IMR-90 (cell line): ENCODE results near the gene TMEM208. TPM values are rescaled to one million over a fixed set of nuclear protein-coding genes. Genes with fewer than 3 reads are reported as not detected.

ENCODE experiments used
- ATAC-seq: fragments of 200-7000 bp; cut with Tn5 transposase; 2 replicates; pipeline ENCODE4 v1.9.1; 2020; ENCODE audit warnings: low read depth, mild to moderate bottlenecking, moderate library complexity
- BruUV-seq: library from RNA; stranded (reverse); fragments of 400-500 nt; replicated peaks from 2 replicates; lab custom pipeline; 2021; lab: Mats Ljungman, UMichigan
- CTCF ChIA-PET: fragments of 300-600 bp; formaldehyde crosslinking; extraction: SDS; loops from one replicate; lab custom pipeline; 2021; ENCODE audit warnings: antibody characterized with exemption; lab: Yijun Ruan, JAX
- POLR2A ChIA-PET: fragments of 300-600 bp; sonication (Branson Sonifier 250); formaldehyde crosslinking; loops from one replicate; lab custom pipeline; 2022; ENCODE audit warnings: antibody characterized with exemption; ENCODE audit not compliant: unreplicated experiment; lab: Charles Lee
- DNase-seq: peaks from one replicate; pipeline ENCODE4 v3.0.0; 2013
- H2AFZ ChIP-seq: replicated peaks from 2 replicates; pipeline ENCODE3; 2013; ENCODE audit warnings: low read length, mild to moderate bottlenecking; ENCODE audit not compliant: poor library complexity
- H2AK5ac ChIP-seq: 2 replicates; pipeline ENCODE4 v1.6.1; 2013; ENCODE audit warnings: low read depth, low read length, inconsistent platforms
- H2AK9ac ChIP-seq: replicated peaks from 2 replicates; pipeline ENCODE3; 2013; ENCODE audit warnings: mild to moderate bottlenecking, low read depth, low read length, moderate library complexity; ENCODE audit not compliant: poor library complexity
- H2BK120ac ChIP-seq: 2 replicates; pipeline ENCODE4 v1.6.1; 2013; ENCODE audit warnings: low read depth, low read length, inconsistent platforms
- H2BK15ac ChIP-seq: 3 replicates; pipeline ENCODE4 v1.6.1; 2013; ENCODE audit warnings: low read depth, low read length, inconsistent platforms
- H2BK20ac ChIP-seq: 2 replicates; pipeline ENCODE4 v1.6.1; 2013; ENCODE audit warnings: low read depth, mild to moderate bottlenecking, inconsistent platforms, low read length, moderate library complexity
- H2BK5ac ChIP-seq: 2 replicates; pipeline ENCODE4 v1.6.1; 2013; ENCODE audit warnings: mild to moderate bottlenecking, low read depth, low read length, inconsistent platforms; ENCODE audit not compliant: poor library complexity, severe bottlenecking
- H3K14ac ChIP-seq: replicated peaks from 2 replicates; pipeline ENCODE4 v1.6.1; 2013; ENCODE audit warnings: low read depth, low read length, inconsistent platforms
- H3K18ac ChIP-seq: 2 replicates; pipeline ENCODE4 v1.6.1; 2013; ENCODE audit warnings: low read depth, low read length, control low read depth
- H3K23ac ChIP-seq: 2 replicates; pipeline ENCODE4 v1.6.1; 2013; ENCODE audit warnings: low read depth, low read length, inconsistent platforms
- H3K27ac ChIP-seq: 2 replicates; pipeline ENCODE4 v1.5.1; 2013; ENCODE audit warnings: mild to moderate bottlenecking, control low read depth, low read length; ENCODE audit not compliant: insufficient read depth
- H3K27me3 ChIP-seq: 2 replicates; pipeline ENCODE4 v1.6.1; 2013; ENCODE audit warnings: low read length; ENCODE audit not compliant: control insufficient read depth, insufficient read depth
- H3K36me3 ChIP-seq: 2 replicates; pipeline ENCODE4 v1.6.1; 2013; ENCODE audit warnings: low read length, mixed read lengths; ENCODE audit not compliant: control insufficient read depth, insufficient read depth
- H3K4ac ChIP-seq: 2 replicates; pipeline ENCODE4 v1.6.1; 2013; ENCODE audit warnings: low read depth, low read length, inconsistent platforms
- H3K4me1 ChIP-seq: 2 replicates; pipeline ENCODE4 v1.6.1; 2013; ENCODE audit warnings: low read length, mixed read lengths; ENCODE audit not compliant: control insufficient read depth, insufficient read depth
- H3K4me2 ChIP-seq: 2 replicates; pipeline ENCODE4 v1.6.1; 2013; ENCODE audit warnings: low read depth, mild to moderate bottlenecking, control low read depth, low read length, moderate library complexity
- H3K4me3 ChIP-seq: 2 replicates; pipeline ENCODE4 v1.5.1; 2013; ENCODE audit warnings: low read depth, mild to moderate bottlenecking, control low read depth, low read length, moderate library complexity; ENCODE audit not compliant: insufficient read depth
- H3K56ac ChIP-seq: 2 replicates; pipeline ENCODE4 v1.6.1; 2013; ENCODE audit warnings: low read length, inconsistent platforms; ENCODE audit not compliant: insufficient read depth; ENCODE audit errors: extremely low read depth
- H3K79me1 ChIP-seq, 2 experiments: 2 replicates each; pipeline ENCODE4 v1.6.1; 2013; ENCODE audit warnings: low read length in 2 of 2, inconsistent platforms in 1 of 2, low read depth in 1 of 2
- H3K9ac ChIP-seq: 2 replicates; pipeline ENCODE4 v1.6.1; 2013; ENCODE audit warnings: low read depth, low read length, control low read depth
- H3K9me1 ChIP-seq: 2 replicates; pipeline ENCODE4 v1.6.1; 2013; ENCODE audit warnings: low read length, inconsistent platforms; ENCODE audit not compliant: insufficient read depth
- H3K9me3 ChIP-seq: 2 replicates; pipeline ENCODE4 v1.6.1; 2013; ENCODE audit warnings: low read length; ENCODE audit not compliant: control insufficient read depth, insufficient read depth
- H4K20me1 ChIP-seq: 2 replicates; pipeline ENCODE4 v1.6.1; 2013; ENCODE audit warnings: low read length, inconsistent platforms; ENCODE audit not compliant: insufficient read depth
- H4K5ac ChIP-seq: 2 replicates; pipeline ENCODE4 v1.6.1; 2013; ENCODE audit warnings: mild to moderate bottlenecking, low read depth, low read length, control low read depth
- H4K8ac ChIP-seq, 2 experiments: 2 replicates each; pipeline ENCODE4 v1.6.1; 2013; ENCODE audit warnings: low read depth in 2 of 2, low read length in 2 of 2, control low read depth in 1 of 2, inconsistent platforms in 1 of 2
- H4K91ac ChIP-seq: 2 replicates; pipeline ENCODE4 v1.6.1; 2013; ENCODE audit warnings: low read depth, low read length, inconsistent platforms; ENCODE audit not compliant: insufficient read depth
- BHLHE40 ChIP-seq: fragments of 150-350 bp; IDR thresholded peaks from 2 replicates; pipeline ENCODE4 v1.6.1; 2016; ENCODE audit warnings: mild to moderate bottlenecking, low read depth, low read length
- CHD1 ChIP-seq: IDR thresholded peaks from 2 replicates; pipeline ENCODE4 v1.6.1; 2012; ENCODE audit warnings: low read depth, low read length, improper control_type of control experiment
- CTCF ChIP-seq: conservative IDR thresholded peaks from 2 replicates; pipeline ENCODE4 v1.5.1; 2012; ENCODE audit warnings: mild to moderate bottlenecking, low read depth, low read length, improper control_type of control experiment
- FOS ChIP-seq: fragments of 150-350 bp; IDR thresholded peaks from 2 replicates; pipeline ENCODE4 v1.6.1; 2016; ENCODE audit warnings: low read depth, low read length
- MAZ ChIP-seq: IDR thresholded peaks from 2 replicates; pipeline ENCODE4 v1.6.1; 2012; ENCODE audit warnings: low read depth, mild to moderate bottlenecking, low read length, improper control_type of control experiment, moderate library complexity, borderline replicate concordance
- MXI1 ChIP-seq: IDR thresholded peaks from 2 replicates; pipeline ENCODE4 v1.6.1; 2012; ENCODE audit warnings: low read depth, mild to moderate bottlenecking, low read length, moderate library complexity, borderline replicate concordance
- NFE2L2 ChIP-seq: fragments of 150-350 bp; IDR thresholded peaks from 2 replicates; pipeline ENCODE4 v1.6.1; 2016; ENCODE audit warnings: low read depth, mild to moderate bottlenecking, low read length
- RAD21 ChIP-seq: IDR thresholded peaks from 2 replicates; pipeline ENCODE4 v1.6.1; 2012; ENCODE audit warnings: low read length, improper control_type of control experiment
- RCOR1 ChIP-seq: IDR thresholded peaks from 2 replicates; pipeline ENCODE4 v1.6.1; 2012; ENCODE audit warnings: mild to moderate bottlenecking, low read length, improper control_type of control experiment; ENCODE audit not compliant: insufficient replicate concordance
- SMC3 ChIP-seq: fragments of 150-350 bp; IDR thresholded peaks from 2 replicates; pipeline ENCODE4 v1.6.1; 2016; ENCODE audit warnings: low read depth, mild to moderate bottlenecking, antibody characterized with exemption, low read length, moderate library complexity
- USF2 ChIP-seq: fragments of 150-350 bp; IDR thresholded peaks from 2 replicates; pipeline ENCODE4 v1.6.1; 2017; ENCODE audit warnings: mild to moderate bottlenecking, antibody characterized with exemption, low read length, low read depth
- WGBS, 2 experiments: methylation state at CpG; one replicate each; pipeline versions ENCODE4 v1.1.5 to v1.1.7; 2013; ENCODE audit warnings: missing lambda C conversion rate in 2 of 2; ENCODE audit not compliant: insufficient read length in 1 of 2; ENCODE audit errors: extremely low coverage in 2 of 2; 5-methylcytosine and 5-hydroxymethylcytosine counted together
- dilution Hi-C: fragments of 300-500 bp; cut with HindIII; formaldehyde crosslinking; loops from one replicate; pipeline ENCODE4 v1.14.3; 2018; ENCODE audit warnings: low sequenced_read_pairs; ENCODE audit not compliant: unreplicated experiment
- in situ Hi-C: fragments of 300-500 bp; cut with MboI; formaldehyde crosslinking; loops from 3 replicates; pipeline ENCODE4 v1.14.3; 2019; ENCODE audit warnings: low sequenced_read_pairs, inconsistent platforms, mixed read lengths
- intact Hi-C: fragments of 100-400 bp; cut with micrococcal nuclease; formaldehyde crosslinking; loops from 2 replicates; pipeline ENCODE4 v1.10.0; 2022
- polyA plus RNA-seq, 3 experiments: library from polyadenylated mRNA; depleted of rRNA; stranded (reverse); fragments of >200 nt; gene quantifications; 2 replicates each; pipeline ENCODE4 v1.2.3, GENCODE V29; 2012; ENCODE audit warnings: low replicate concordance in 1 of 3
- total RNA-seq: library from RNA; depleted of rRNA; stranded (reverse); fragments of >200 nt; gene quantifications from 2 replicates; pipeline ENCODE4 v1.2.3, GENCODE V29; 2012

The TMEM208 gene
- total and polyA plus RNA-seq, 2 of the 4 experiments (the other 2 are of a cell fraction): 65.6 to 66.5 TPM

- H3K23ac ChIP-seq: no peak overlapping the region
- DNase-seq (peak; percentile 93), ATAC-seq (peak; percentile 97)
- peak overlapping the region; percentile 30; the same call in 1 of the 2 replicates for H3K18ac ChIP-seq
- H3K4ac ChIP-seq: peak overlapping the region; percentile 33; the same call in 1 of the 2 replicates
- H3K9me1 ChIP-seq: peaks cover 10% of the 10 kb centered on the region; the same call in 1 of the 2 replicates
- in situ Hi-C loops (no loop called here), intact Hi-C loops (no loop called here), dilution Hi-C loops (no loop called here)
- peak overlapping the region; percentile 43; the same call in 1 of the 3 replicates for H2BK15ac ChIP-seq
- H4K91ac ChIP-seq: no peak overlapping the region
- H3K56ac ChIP-seq: no peak overlapping the region
- no peak overlapping the region for H4K5ac ChIP-seq
- H3K79me1 ChIP-seq: peaks cover 0 to 4% of the 10 kb centered on the region in 2 experiments; a peak in 1 of 4 replicates
- H3K4me2 ChIP-seq: no peak overlapping the region
- H3K9ac ChIP-seq: no peak overlapping the region
- H3K27ac ChIP-seq: no peak overlapping the region
- no peak overlapping the region for H4K8ac ChIP-seq
- no peak overlapping the region for H2AFZ ChIP-seq
- H3K36me3 ChIP-seq: peaks cover 6% of the 10 kb centered on the region
- CTCF ChIA-PET: no interaction called here
- H2AK9ac ChIP-seq: no peak overlapping the region
- peak overlapping the region; percentile 39 for H2BK5ac ChIP-seq
- H3K27me3 ChIP-seq: no peaks in the 10 kb centered on the region
- TF ChIP-seq SMC3 (peak; percentile 33; the same call in 1 of the 2 replicates), CHD1 (no peak), USF2 (no peak), NFE2L2 (no peak), CTCF (no peak), MAZ (peak; percentile 32; the same call in 1 of the 2 replicates), RCOR1 (no peak), BHLHE40 (peak; percentile 61), MXI1 (peak; percentile 52; the same call in 1 of the 2 replicates), RAD21 (peak; percentile 30), FOS (peak; percentile 67)
- no TSS peak for BruUV-seq
- no CpG with 5 or more reads among the region's 5 CpGs for WGBS, 2 experiments
- no peak overlapping the region for H3K4me3 ChIP-seq
- no peaks in the 10 kb centered on the region for H4K20me1 ChIP-seq
- H3K9me3 ChIP-seq: no peaks in the 10 kb centered on the region
- H2AK5ac ChIP-seq: peak overlapping the region; percentile 0; the same call in 1 of the 2 replicates
- peaks cover 7% of the 10 kb centered on the region for H3K4me1 ChIP-seq
- POLR2A ChIA-PET: interaction anchor here (0.7 kb wide), 1 partner anchor 115 kb away, joined by 7 read pairs; no protein-coding TSS in a partner anchor
- H2BK120ac ChIP-seq: peak overlapping the region; percentile 57
- H2BK20ac ChIP-seq: peak overlapping the region; percentile 13; the same call in 1 of the 2 replicates
- no peak overlapping the region for H3K14ac ChIP-seq
Observed at GRCh38 chr16:67268136-67268579, 41.2 kb downstream of the TMEM208 start.
